GM04503 (cell line): ENCODE measurements around the gene DSP.

Source experiments
- DNase-seq: peaks from one replicate; pipeline ENCODE4 v3.0.0-alpha.2; 2012; ENCODE audit warnings: low read depth

The DSP gene

DNA sequence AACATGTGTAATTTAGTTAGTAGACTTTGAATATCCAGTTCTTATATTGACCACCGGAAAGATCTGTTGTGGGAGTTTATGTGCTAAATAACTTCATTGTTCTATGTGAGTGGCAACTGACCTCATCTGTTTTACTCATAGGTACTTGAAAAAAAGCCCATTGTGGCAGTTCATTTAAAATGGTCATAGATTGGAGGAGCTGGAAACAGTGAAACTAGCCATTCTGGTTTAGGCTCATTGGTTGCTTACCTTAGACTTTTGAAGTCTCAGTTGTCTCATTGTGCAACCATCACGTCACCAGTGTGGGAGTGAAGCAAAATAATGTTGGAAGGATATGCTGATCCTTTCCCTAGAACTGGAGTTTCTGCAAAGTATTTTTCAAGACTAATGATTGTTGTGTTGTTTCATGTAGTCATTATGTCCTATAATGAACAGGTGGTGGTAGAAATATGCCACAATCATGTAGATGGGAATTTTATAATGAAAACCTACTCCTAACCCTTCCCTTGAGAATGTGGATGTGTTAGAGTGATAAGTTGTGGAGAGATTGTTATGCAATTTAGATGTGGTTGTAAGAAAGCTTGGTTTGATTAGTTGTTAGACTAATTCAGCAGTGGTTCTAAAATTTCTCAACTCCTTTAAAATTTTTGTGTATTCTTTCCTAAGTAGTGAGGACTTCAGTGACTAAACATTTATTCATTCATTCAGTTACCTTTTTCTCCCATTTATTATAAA is 18.3 kb downstream of the DSP start:
- DNase-seq, result no peak

DNA sequence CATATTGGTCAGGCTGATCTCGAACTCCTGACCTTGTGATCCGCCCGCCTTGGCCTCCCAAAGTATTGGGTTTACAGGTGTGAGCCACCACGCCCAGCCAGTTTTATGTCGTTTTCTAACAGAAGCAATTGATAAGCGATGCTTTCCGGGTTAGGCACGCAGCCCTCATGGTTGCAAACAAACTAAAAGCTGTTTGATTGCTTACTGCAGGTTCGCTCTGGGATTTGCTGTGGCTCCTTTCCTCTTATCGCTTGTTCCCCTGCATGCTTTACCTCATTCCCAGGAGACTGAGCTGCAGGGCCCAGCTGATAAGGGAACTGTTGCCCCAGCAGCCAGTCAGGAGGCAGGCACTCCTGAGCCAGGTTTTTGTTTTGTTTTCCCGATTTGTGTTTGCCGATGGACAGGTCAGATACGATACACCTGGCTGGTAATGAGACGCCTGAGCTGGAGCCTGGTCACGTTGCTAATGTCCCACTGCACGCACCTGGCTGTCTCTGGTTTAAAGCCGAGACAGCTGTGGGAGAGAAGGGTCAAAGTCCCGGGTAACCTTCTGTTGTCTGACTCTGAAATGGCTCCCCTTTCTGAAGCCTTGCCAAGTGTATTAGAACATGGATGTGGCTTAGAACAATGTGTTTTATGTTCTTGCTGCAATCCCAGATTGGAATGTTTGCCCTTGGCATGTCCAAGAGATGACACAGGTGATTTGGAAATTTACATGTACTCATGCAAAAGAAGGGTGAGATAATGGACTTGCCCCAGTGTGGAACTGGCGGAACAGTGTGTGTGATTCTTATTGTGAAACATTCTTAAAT is 19.9 kb downstream of the DSP start:
- DNase-seq, result no peak

DNA sequence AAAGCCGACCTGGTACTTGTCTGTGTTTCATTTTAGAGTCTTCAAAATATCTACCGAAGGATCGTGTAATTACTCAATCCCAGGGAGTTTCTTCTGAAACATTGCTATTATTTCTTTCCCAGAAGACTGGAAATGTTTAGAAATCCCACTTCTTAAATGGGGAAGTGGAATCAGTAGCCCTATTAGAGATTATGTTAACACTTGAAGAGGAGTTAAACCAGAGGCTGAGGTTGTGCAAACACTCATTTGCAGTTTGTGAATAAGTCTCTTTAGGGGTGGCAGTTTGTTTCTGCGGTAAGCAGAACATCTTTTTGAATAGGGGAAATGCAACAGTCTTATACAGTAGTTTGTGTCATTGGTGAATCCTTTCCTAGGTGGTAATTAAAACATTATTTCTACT is 21.3 kb downstream of the DSP start:
- DNase-seq, result no peak

DNA sequence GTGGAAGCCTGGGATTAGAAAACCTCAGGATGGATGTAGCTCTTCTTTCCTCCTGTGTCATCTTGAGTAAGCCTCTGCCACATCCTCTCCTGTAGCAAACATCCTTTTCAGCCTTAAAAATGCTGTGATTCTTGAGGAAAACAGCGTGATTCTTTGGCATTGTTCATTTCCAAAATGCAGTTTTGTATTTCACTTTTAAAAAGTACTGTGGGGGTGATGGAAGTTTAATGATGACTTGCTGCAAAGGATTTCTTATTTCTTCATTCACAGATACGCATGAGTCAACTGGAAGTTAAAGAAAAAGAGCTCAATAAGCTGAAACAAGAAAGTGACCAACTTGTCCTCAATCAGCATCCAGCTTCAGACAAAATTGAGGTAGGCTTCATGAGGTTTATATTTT is 24.6 kb downstream of the DSP start:
- no peak for DNase-seq

DNA sequence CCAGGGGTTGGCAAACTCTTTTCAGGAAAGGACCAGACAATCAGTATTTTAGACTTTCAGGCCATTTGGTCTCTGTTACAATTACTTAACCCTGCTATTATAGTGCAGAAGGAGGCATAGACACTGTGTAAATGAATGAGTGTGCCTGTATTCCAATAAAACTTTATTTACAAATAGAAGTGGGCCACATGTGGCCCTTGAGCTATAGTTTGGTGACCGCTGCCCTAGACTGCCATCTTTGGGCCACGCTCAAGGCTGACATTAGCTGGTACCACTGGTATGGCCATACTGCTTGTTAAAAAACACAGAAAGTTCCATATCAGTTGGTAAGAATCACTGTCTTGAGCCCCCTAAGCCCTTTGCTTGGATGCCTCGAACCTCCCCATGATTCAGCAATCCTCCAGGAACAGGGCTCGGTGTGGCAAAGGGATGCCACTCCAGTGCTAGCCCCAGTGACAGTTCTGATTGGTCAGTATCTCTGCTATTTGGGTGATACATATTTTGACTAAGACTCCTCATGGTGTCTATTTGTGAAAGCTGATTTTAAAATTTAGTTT is 25.2 kb downstream of the DSP start:
- no peak for DNase-seq

DNA sequence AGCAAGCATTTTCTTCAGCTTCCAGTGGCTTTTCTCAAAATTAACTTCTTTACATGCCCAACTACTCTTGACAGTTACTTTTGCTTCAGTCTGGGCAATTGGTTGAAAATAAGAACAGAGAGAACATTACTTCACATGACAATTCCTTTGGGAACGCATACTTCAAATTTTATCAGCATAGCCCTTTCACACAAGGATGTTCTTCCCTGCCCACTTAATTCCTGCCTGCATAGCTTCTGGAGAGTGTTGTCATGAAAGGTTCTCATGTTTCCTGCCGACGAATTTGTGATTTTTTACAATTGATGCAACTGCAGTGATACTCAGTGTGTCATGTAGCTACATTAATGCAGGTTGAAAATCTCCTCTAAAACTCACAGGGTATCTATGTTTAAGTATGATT is 26.6 kb downstream of the DSP start:
- peak; percentile 66 for DNase-seq

DNA sequence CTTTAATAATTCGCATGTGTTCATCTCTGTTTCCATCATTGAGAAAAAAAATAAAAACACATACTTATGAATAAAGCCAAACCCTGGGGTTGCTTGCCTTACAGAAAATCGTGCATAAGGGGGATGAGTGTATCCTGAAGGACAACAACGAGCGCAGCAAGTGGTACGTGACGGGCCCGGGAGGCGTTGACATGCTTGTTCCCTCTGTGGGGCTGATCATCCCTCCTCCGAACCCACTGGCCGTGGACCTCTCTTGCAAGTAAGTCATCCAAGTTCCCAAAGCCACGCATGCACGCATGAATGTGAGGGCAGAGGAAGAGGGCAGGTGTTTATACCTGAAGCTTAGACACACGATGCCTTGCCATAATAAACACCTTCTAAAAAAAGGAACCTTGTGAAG is 27.6 kb downstream of the DSP start:
- DNase-seq, result no peak

DNA sequence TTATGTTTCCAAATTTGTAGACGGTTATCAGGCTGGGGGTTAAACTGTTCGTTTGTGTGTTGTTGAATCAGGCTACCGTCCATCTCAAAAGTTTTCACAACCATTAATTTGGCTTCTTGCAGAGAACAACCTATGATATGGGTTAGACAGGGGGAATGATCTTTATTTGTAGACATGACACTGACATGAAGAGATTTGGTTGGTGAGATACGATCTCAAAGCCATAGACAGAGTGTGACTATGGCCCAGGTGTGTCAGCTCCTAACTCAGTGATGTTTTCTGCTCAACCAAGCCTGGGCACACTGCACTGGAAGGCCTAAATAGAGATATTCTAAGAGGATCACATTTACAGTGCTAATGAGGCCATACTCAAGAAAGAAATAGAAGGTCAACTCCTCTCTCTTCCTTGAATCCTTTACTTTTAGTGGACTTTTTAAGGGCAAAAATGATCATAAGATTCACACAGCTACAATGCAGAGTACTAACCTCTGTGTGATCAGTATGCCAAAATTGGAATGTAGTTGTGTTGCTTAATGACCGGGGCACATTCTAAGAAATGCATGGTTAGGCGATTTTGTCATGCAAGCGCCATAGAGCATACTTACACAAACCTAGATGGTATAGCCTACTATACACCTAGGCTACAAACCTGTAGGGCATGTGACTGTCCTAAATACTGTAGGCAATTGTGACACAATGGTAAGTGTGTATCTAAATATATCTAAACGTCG is 30.9 kb downstream of the DSP start:
- no peak for DNase-seq

DNA sequence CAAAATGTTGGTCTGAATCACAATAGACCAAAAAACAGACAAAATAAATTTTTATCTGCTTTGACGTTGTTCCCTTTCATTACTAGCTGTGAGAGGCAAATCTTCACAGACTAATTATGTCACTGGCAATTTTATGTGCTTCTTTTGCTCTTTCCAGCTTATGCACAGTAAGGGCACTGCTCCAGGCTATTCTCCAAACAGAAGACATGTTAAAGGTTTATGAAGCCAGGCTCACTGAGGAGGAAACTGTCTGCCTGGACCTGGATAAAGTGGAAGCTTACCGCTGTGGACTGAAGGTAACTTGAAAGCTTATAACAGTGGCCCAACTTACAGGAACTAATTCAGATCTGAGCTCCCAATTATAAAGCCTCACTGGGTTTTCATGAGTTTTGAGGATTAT is 33.0 kb downstream of the DSP start:
- DNase-seq, result no peak

DNA sequence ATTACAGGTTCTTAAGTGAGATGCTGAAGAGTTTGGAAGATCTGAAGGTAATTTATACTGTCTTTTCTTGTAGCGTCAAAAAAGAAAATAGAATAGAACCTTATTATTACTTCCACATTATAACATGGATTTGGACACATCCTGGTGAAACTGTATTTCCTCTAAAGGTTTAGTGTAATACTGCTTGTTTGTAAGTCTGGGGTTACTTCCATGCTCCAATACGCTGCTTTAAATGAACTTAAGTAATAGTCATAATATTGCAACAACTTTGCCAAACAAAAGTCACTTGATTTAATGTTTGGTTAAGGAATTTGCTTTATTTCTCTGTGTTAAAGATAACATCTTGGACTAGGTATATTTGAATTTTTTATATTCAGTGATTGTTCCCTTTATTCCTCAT is 37.0 kb downstream of the DSP start:
- no peak for DNase-seq

DNA sequence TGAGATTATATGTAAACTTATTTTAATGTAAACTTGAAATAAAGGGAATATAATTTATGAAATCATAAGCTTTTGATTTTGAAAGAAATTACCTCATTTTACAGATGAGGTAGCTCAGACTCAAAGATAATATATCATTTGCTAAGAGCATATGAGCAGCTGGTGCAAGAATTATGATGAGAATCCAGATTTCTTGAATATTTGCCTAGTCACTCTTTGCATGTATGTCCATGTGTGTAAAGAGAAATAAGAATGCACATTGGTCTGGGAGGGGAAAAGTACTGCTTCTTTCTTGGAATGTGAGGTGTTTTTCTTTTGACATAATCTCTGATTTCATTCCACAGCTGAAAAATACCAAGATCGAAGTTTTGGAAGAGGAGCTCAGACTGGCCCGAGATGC is 37.5 kb downstream of the DSP start:
- DNase-seq, result no peak

DNA sequence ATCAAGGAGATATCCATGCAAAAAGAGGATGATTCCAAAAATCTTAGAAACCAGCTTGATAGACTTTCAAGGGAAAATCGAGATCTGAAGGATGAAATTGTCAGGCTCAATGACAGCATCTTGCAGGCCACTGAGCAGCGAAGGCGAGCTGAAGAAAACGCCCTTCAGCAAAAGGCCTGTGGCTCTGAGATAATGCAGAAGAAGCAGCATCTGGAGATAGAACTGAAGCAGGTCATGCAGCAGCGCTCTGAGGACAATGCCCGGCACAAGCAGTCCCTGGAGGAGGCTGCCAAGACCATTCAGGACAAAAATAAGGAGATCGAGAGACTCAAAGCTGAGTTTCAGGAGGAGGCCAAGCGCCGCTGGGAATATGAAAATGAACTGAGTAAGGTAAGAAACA is 38.4 kb downstream of the DSP start:
- DNase-seq, result no peak

DNA sequence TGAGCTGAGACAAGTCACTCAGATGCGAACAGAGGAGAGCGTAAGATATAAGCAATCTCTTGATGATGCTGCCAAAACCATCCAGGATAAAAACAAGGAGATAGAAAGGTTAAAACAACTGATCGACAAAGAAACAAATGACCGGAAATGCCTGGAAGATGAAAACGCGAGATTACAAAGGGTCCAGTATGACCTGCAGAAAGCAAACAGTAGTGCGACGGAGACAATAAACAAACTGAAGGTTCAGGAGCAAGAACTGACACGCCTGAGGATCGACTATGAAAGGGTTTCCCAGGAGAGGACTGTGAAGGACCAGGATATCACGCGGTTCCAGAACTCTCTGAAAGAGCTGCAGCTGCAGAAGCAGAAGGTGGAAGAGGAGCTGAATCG is 39.1 kb downstream of the DSP start:
- no peak for DNase-seq

DNA sequence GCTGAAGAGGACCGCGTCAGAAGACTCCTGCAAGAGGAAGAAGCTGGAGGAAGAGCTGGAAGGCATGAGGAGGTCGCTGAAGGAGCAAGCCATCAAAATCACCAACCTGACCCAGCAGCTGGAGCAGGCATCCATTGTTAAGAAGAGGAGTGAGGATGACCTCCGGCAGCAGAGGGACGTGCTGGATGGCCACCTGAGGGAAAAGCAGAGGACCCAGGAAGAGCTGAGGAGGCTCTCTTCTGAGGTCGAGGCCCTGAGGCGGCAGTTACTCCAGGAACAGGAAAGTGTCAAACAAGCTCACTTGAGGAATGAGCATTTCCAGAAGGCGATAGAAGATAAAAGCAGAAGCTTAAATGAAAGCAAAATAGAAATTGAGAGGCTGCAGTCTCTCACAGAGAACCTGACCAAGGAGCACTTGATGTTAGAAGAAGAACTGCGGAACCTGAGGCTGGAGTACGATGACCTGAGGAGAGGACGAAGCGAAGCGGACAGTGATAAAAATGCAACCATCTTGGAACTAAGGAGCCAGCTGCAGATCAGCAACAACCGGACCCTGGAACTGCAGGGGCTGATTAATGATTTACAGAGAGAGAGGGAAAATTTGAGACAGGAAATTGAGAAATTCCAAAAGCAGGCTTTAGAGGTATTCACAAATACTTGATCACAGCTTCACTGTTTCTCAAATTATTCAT is 39.6 kb downstream of the DSP start:
- no peak for DNase-seq

DNA sequence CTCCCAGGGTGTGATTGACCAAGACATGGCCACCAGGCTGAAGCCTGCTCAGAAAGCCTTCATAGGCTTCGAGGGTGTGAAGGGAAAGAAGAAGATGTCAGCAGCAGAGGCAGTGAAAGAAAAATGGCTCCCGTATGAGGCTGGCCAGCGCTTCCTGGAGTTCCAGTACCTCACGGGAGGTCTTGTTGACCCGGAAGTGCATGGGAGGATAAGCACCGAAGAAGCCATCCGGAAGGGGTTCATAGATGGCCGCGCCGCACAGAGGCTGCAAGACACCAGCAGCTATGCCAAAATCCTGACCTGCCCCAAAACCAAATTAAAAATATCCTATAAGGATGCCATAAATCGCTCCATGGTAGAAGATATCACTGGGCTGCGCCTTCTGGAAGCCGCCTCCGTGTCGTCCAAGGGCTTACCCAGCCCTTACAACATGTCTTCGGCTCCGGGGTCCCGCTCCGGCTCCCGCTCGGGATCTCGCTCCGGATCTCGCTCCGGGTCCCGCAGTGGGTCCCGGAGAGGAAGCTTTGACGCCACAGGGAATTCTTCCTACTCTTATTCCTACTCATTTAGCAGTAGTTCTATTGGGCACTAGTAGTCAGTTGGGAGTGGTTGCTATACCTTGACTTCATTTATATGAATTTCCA is 43.9 kb downstream of the DSP start:
- DNase-seq, result no peak

DNA sequence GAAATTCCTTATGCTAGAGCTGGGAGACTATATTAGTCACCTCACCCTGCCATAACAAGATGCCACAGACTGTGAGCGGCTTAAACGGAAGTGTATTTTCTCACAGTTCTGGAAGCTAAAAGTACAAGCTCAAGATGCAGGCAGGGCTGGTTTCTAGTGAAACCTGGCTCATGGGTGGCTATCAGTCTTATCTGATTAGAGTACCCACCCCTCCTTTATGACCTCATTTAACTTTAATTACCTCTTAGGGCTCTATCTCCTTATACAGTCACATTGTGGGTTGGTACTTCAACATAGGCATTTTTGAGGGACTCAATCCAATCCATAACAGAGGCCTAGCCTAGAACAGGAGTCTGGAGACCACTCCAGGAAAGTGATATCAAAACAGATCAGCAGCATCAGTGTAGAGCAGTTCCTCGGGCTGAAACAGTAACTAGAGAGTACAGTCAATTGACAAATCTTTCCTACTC is 46.2 kb downstream of the DSP start:
- peak; percentile 25 for DNase-seq

DNA sequence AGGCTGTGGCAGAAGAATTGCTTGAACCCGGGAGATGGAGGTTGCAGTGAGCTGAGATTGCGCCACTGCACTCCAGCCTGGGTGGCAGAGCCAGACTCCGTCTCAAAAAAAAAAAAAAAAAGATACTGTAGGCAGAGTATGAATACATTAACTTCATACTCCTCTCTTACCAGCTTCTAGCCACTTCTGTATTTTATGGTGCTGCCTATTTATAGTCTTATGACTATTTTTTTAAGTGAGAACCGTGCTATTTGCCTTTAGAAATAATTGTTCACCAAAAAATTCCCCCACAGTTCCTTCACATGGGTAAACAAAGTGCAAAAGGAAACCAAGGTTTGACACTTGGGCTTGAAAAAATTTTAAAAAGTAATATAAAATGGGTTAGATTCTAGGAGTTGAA is 47.0 kb downstream of the DSP start:
- DNase-seq, result no peak

DNA sequence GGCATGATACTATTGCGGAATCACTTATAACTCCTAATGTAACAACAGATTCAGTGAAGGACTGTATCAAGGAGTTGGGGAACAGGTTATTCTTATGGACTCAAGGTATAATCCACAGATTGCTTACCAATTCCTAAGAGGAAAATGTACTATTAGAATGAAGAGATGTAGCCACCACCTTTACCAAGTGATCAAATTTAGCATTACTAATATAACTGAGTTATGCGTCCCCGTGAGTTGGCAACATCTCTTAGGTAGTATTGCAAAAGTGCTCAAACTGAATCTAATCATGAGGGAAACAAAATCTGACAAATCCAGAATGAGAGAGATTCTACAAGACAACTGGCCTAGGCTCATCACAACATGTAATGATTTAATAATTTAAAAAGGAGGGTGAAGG is 47.8 kb downstream of the DSP start:
- no peak for DNase-seq

DNA sequence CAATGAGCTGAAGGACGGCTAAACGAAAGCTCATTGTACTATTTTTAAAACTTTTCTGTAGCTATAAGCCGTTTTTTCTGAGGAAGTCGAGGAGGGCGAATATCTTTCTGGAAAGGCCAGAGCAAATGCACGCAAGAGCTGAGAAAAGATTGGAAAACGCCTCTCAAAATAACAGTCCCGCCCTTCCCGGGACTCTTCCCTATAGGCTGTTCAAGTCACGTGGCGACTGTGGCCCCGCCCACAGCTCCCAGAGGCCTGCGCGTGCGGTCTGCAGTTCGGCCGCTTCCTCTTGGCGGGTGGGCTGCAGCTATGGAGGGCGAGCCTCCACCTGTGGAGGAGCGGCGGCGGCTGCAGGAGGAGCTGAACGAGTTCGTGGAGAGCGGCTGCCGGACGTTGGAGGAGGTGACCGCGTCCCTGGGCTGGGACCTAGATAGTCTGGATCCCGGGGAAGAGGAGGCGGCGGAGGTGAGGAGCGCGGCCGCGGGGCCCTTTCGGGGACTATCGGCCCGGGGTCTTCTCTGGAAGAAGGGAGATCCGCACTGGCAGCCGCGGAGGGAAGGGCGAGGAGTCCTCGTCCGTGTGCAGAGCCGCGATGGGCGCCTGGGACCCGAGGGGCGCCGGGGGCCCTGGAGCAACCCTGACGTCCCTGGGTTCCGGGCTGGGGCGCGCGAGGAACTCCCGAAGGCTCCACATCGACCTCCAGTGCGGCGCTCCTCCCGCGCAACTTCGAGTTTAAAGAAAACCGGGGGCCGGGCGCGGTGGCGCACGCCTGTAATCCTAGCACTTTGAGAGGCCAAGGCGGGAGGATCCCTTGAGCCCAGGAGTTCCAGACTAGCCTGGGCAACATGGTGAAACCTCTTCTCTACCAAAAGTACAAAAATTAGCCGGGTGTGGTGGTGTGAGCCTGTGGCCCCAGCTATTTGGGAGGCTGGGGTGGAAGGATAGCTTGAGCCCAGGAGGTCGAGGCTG is 48.8 kb downstream of the DSP start, which contains the start of gene SNRNP48:
TSS of gene SNRNP48 (plus strand) at position 250 of the 969 bp plus-strand sequence. CDS start at position 310, 60 bp downstream.
- peak; percentile 64 for DNase-seq

DNA sequence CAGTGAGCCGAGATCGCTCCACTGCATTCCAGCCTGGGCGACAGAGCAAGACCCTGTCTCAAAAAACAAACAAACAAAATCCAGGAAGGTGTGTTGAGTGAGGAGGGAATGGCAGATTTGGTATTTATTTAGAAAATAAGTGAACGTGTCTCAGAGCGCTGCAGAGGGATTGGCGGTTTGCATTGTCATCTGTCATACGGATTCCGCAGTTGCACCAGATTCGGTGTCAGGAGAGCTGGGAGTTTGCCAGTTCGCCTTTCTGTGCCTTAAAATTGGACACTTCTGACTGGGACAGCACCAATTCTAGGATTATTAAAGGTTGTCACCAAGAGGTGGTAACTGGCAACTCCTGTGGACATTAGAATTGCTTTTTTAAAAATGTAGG is 49.4 kb downstream of the DSP start:
- no peak for DNase-seq
